ENCODE measurements around the gene CACHD1.
A peak's percentile ranks its signal among the peaks of the same experiment; 100 is the strongest.

CACHD1 gene

DNA sequence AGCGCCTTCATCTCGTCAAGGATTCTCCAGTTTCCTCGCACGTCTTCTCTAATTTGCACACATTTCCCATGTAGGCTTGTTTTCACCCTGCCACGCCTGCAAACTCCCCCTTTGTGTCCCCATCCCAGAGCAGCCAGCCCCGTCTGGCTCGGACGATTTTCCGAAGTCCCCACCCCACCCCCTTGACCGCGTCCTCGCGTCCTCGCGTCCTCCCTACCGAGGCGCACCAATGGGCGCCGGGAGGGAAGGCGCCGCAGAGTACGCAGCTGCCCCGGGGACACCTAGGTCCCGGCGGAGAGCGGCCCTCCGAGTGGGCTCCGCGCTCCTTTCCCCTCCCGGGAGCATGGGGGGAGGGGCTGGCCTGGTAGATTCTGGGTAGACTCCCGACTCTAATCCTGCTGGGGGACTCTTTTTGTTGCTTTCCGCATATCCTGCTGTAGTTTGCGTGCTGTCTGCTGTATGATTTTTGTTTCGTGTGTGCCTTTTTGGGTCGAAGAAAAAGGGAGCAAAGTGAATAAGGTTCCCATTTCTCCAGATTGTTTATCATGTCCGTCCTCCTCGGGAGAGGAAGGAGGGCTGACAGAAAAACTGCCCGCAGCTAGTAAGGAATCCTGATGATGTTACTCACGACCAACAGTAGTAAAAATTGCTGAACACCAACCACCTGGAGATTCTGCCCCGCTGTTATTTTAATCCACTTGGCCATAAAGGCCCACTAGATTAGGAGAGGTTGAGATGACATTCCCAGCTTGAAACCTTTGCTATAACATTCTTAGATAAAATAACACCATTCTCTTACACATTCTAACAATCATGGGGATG, 1.5 kb downstream of the CACHD1 start:
- peak overlapping the region; percentile 84 for H3K9ac ChIP-seq (ENCODE audit: low read length)
- H2BK12ac ChIP-seq (ENCODE audit: low read length in 2 of 2) = no peak overlapping the region
- no peak overlapping the region for H4K8ac ChIP-seq (ENCODE audit: low read length)
- H3K14ac ChIP-seq (ENCODE audit: low read length in 2 of 2) = no peak overlapping the region
- H3K4me2 ChIP-seq (ENCODE audit: low read length, poor library complexity, severe bottlenecking) = peak overlapping the region; percentile 99
- peak overlapping the region in 1 of 2 experiments; percentile 62 for H3K18ac ChIP-seq (ENCODE audit: low read depth in 1 of 2, low read length in 2 of 2)
- H3K79me1 ChIP-seq (replicated peaks; ENCODE audit: low read length, poor library complexity, severe bottlenecking) = peaks cover 26% of the 10 kb centered on the region
- peak overlapping the region; percentile 39 for H2BK5ac ChIP-seq (ENCODE audit: low read depth, low read length, poor library complexity, severe bottlenecking)
- H3K9me3 ChIP-seq (ENCODE audit: control insufficient read depth, low read length) = no peaks in the 10 kb centered on the region
- no peak overlapping the region for H3K27ac ChIP-seq (ENCODE audit: low read length, poor library complexity, severe bottlenecking)
- under 1% methylated on average over 39 of the region's 40 CpGs for WGBS
- H3K23ac ChIP-seq (ENCODE audit: low read length in 2 of 2) = peak overlapping the region in 1 of 2 experiments; percentile 99
- peaks cover 10 to 12% of the 10 kb centered on the region in 2 experiments for H3K27me3 ChIP-seq (ENCODE audit: control insufficient read depth in 1 of 2, insufficient read depth in 1 of 2, low read length in 2 of 2)
- DNase-seq = peak; percentile 40
- peaks cover 17% of the 10 kb centered on the region for H3K4me1 ChIP-seq (ENCODE audit: control insufficient read depth, insufficient read depth, low read depth, low read length)
- no peak overlapping the region for H4K91ac ChIP-seq (ENCODE audit: low read length)
- no peak overlapping the region for H2BK15ac ChIP-seq (ENCODE audit: low read depth, poor library complexity, severe bottlenecking)
- no peak overlapping the region for H2AK5ac ChIP-seq (ENCODE audit: low read length, severe bottlenecking)
- H3K4ac ChIP-seq (ENCODE audit: low read depth in 1 of 2, low read length in 2 of 2) = no peak overlapping the region
- peak overlapping the region; percentile 82 for H2AFZ ChIP-seq (ENCODE audit: low read depth, low read length)
- H2BK120ac ChIP-seq (ENCODE audit: low read depth, low read length) = no peak overlapping the region
- no peaks in the 10 kb centered on the region for H3K36me3 ChIP-seq (ENCODE audit: control insufficient read depth in 1 of 2, insufficient read depth in 2 of 2, low read depth in 1 of 2, low read length in 2 of 2)
- H3K4me3 ChIP-seq (ENCODE audit: insufficient read depth in 1 of 2, low read depth in 1 of 2, low read length in 2 of 2) = peak overlapping the region; percentile 76 to 93

DNA sequence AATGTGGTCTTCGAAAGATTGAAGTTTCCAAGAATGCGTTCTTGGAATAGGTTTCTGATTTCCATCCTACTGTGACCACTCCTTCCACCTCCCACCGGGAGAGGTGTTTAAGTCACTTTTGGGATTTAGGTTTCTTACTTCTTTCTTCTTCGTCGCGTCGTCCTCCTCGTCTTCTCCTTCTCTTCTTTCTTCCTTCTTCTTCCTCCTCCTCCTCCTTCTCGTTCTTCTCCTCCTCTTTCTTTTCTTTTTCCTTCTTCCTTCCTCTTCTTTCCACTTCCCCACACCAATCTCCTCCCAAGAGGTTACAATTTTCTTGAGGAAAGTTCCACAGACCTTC, 2.1 kb downstream of the CACHD1 start:
- no peak overlapping the region for H4K91ac ChIP-seq (ENCODE audit: low read length)
- no peak overlapping the region for H2BK12ac ChIP-seq (ENCODE audit: low read length in 2 of 2)
- peak overlapping the region in 1 of 2 experiments; percentile 93 for H3K4me3 ChIP-seq (ENCODE audit: insufficient read depth in 1 of 2, low read depth in 1 of 2, low read length in 2 of 2)
- H3K36me3 ChIP-seq (ENCODE audit: control insufficient read depth in 1 of 2, insufficient read depth in 2 of 2, low read depth in 1 of 2, low read length in 2 of 2) = no peaks in the 10 kb centered on the region
- peak overlapping the region; percentile 99 for H3K4me2 ChIP-seq (ENCODE audit: low read length, poor library complexity, severe bottlenecking)
- no peak for DNase-seq
- no peak overlapping the region for H2AK5ac ChIP-seq (ENCODE audit: low read length, severe bottlenecking)
- H3K9me3 ChIP-seq (ENCODE audit: control insufficient read depth, low read length) = no peaks in the 10 kb centered on the region
- H3K27ac ChIP-seq (ENCODE audit: low read length, poor library complexity, severe bottlenecking) = no peak overlapping the region
- H3K9ac ChIP-seq (ENCODE audit: low read length) = peak overlapping the region; percentile 84
- H3K18ac ChIP-seq (ENCODE audit: low read depth in 1 of 2, low read length in 2 of 2) = no peak overlapping the region
- no peak overlapping the region for H3K14ac ChIP-seq (ENCODE audit: low read length in 2 of 2)
- H3K4ac ChIP-seq (ENCODE audit: low read depth in 1 of 2, low read length in 2 of 2) = no peak overlapping the region
- H3K23ac ChIP-seq (ENCODE audit: low read length in 2 of 2) = no peak overlapping the region
- 13% methylated on average over 9 of the region's 9 CpGs for WGBS
- H2BK5ac ChIP-seq (ENCODE audit: low read depth, low read length, poor library complexity, severe bottlenecking) = no peak overlapping the region
- H3K27me3 ChIP-seq (ENCODE audit: control insufficient read depth in 1 of 2, insufficient read depth in 1 of 2, low read length in 2 of 2) = peaks cover 10 to 11% of the 10 kb centered on the region in 2 experiments
- peaks cover 17% of the 10 kb centered on the region for H3K4me1 ChIP-seq (ENCODE audit: control insufficient read depth, insufficient read depth, low read depth, low read length)
- no peak overlapping the region for H2BK15ac ChIP-seq (ENCODE audit: low read depth, poor library complexity, severe bottlenecking)
- no peak overlapping the region for H2AFZ ChIP-seq (ENCODE audit: low read depth, low read length)
- H2BK120ac ChIP-seq (ENCODE audit: low read depth, low read length) = no peak overlapping the region
- no peak overlapping the region for H4K8ac ChIP-seq (ENCODE audit: low read length)
- H3K79me1 ChIP-seq (replicated peaks; ENCODE audit: low read length, poor library complexity, severe bottlenecking) = peaks cover 26% of the 10 kb centered on the region

DNA sequence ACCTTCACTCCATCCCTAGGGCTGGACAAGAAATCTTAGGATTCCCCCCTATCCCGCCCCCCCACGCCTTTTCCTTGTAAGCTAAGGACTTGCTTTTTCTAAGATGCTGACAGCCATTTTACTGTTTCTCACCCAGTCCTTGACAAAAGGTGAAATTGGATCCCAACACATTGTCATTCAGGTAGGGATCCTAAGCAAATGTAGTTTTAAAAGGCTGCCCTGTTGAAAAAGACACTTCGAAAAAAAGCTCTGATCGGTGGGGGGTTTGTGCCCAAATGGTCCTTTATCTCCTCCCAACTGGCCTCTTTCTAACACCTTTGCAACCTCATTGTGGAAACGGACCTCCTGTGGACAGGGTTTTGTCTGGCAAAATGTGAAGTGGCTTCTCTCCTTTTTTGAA, 2.9 kb downstream of the CACHD1 start:
- WGBS = 63% methylated on average over 5 of the region's 5 CpGs
- H3K4me1 ChIP-seq (ENCODE audit: control insufficient read depth, insufficient read depth, low read depth, low read length) = peaks cover 17% of the 10 kb centered on the region
- no peaks in the 10 kb centered on the region for H3K36me3 ChIP-seq (ENCODE audit: control insufficient read depth in 1 of 2, insufficient read depth in 2 of 2, low read depth in 1 of 2, low read length in 2 of 2)
- H2BK120ac ChIP-seq (ENCODE audit: low read depth, low read length) = no peak overlapping the region
- DNase-seq = no peak
- H3K9me3 ChIP-seq (ENCODE audit: control insufficient read depth, low read length) = no peaks in the 10 kb centered on the region
- no peak overlapping the region for H3K14ac ChIP-seq (ENCODE audit: low read length in 2 of 2)
- no peak overlapping the region for H3K4me2 ChIP-seq (ENCODE audit: low read length, poor library complexity, severe bottlenecking)
- no peak overlapping the region for H2BK5ac ChIP-seq (ENCODE audit: low read depth, low read length, poor library complexity, severe bottlenecking)
- H3K27ac ChIP-seq (ENCODE audit: low read length, poor library complexity, severe bottlenecking) = no peak overlapping the region
- no peak overlapping the region for H4K8ac ChIP-seq (ENCODE audit: low read length)
- no peak overlapping the region for H2BK15ac ChIP-seq (ENCODE audit: low read depth, poor library complexity, severe bottlenecking)
- H4K91ac ChIP-seq (ENCODE audit: low read length) = no peak overlapping the region
- no peak overlapping the region for H3K4me3 ChIP-seq (ENCODE audit: insufficient read depth in 1 of 2, low read depth in 1 of 2, low read length in 2 of 2)
- H3K9ac ChIP-seq (ENCODE audit: low read length) = no peak overlapping the region
- no peak overlapping the region for H2BK12ac ChIP-seq (ENCODE audit: low read length in 2 of 2)
- no peak overlapping the region for H3K23ac ChIP-seq (ENCODE audit: low read length in 2 of 2)
- peaks cover 26% of the 10 kb centered on the region for H3K79me1 ChIP-seq (replicated peaks; ENCODE audit: low read length, poor library complexity, severe bottlenecking)
- H2AFZ ChIP-seq (ENCODE audit: low read depth, low read length) = no peak overlapping the region
- H3K4ac ChIP-seq (ENCODE audit: low read depth in 1 of 2, low read length in 2 of 2) = no peak overlapping the region
- H2AK5ac ChIP-seq (ENCODE audit: low read length, severe bottlenecking) = no peak overlapping the region
- peaks cover 6 to 10% of the 10 kb centered on the region in 2 experiments for H3K27me3 ChIP-seq (ENCODE audit: control insufficient read depth in 1 of 2, insufficient read depth in 1 of 2, low read length in 2 of 2)
- H3K18ac ChIP-seq (ENCODE audit: low read depth in 1 of 2, low read length in 2 of 2) = no peak overlapping the region

DNA sequence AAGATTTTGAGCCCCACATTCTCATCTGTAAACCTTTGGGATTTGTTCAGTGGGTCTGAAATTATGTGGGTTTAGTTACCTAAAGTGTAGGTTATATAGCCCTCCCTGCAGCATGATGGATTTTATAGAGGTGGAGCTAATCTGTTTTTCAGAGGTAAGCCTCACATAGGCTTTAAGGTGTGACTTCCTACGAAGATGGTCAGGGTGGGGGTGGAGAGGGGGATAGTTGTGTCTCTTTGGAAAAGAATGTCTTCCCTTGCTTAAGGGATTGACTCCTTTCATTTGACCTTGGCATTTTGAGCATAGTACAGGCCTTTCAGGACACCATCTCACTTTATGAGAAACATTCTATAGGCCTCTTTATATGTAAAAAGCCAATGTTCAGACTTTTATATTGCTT, 3.4 kb downstream of the CACHD1 start:
- H3K27ac ChIP-seq (ENCODE audit: low read length, poor library complexity, severe bottlenecking) = no peak overlapping the region
- H2BK120ac ChIP-seq (ENCODE audit: low read depth, low read length) = no peak overlapping the region
- H3K9me3 ChIP-seq (ENCODE audit: control insufficient read depth, low read length) = no peaks in the 10 kb centered on the region
- no peak overlapping the region for H2BK12ac ChIP-seq (ENCODE audit: low read length in 2 of 2)
- no peak overlapping the region for H2BK15ac ChIP-seq (ENCODE audit: low read depth, poor library complexity, severe bottlenecking)
- H3K27me3 ChIP-seq (ENCODE audit: control insufficient read depth in 1 of 2, insufficient read depth in 1 of 2, low read length in 2 of 2) = peaks cover 4 to 9% of the 10 kb centered on the region in 2 experiments
- H3K4me1 ChIP-seq (ENCODE audit: control insufficient read depth, insufficient read depth, low read depth, low read length) = peaks cover 17% of the 10 kb centered on the region
- WGBS = 60% methylated on average over 1 of the region's 1 CpG
- no peak overlapping the region for H2AK5ac ChIP-seq (ENCODE audit: low read length, severe bottlenecking)
- no peak overlapping the region for H4K91ac ChIP-seq (ENCODE audit: low read length)
- H2BK5ac ChIP-seq (ENCODE audit: low read depth, low read length, poor library complexity, severe bottlenecking) = no peak overlapping the region
- no peak overlapping the region for H3K4ac ChIP-seq (ENCODE audit: low read depth in 1 of 2, low read length in 2 of 2)
- H3K18ac ChIP-seq (ENCODE audit: low read depth in 1 of 2, low read length in 2 of 2) = no peak overlapping the region
- H3K23ac ChIP-seq (ENCODE audit: low read length in 2 of 2) = no peak overlapping the region
- H3K36me3 ChIP-seq (ENCODE audit: control insufficient read depth in 1 of 2, insufficient read depth in 2 of 2, low read depth in 1 of 2, low read length in 2 of 2) = no peaks in the 10 kb centered on the region
- H4K8ac ChIP-seq (ENCODE audit: low read length) = no peak overlapping the region
- H2AFZ ChIP-seq (ENCODE audit: low read depth, low read length) = no peak overlapping the region
- peaks cover 30% of the 10 kb centered on the region for H3K79me1 ChIP-seq (replicated peaks; ENCODE audit: low read length, poor library complexity, severe bottlenecking)
- no peak overlapping the region for H3K4me2 ChIP-seq (ENCODE audit: low read length, poor library complexity, severe bottlenecking)
- no peak overlapping the region for H3K9ac ChIP-seq (ENCODE audit: low read length)
- H3K14ac ChIP-seq (ENCODE audit: low read length in 2 of 2) = no peak overlapping the region
- DNase-seq = no peak
- H3K4me3 ChIP-seq (ENCODE audit: insufficient read depth in 1 of 2, low read depth in 1 of 2, low read length in 2 of 2) = no peak overlapping the region
